Prostate gland (tissue), 2 donors: ENCODE results near the gene PELI3. TPM values are rescaled to one million over a fixed set of nuclear protein-coding genes. Genes with fewer than 3 reads are reported as not detected.
"Not testable (repeated sequence)": the region's sequence is repeated elsewhere in the genome, so short reads cannot be mapped to it uniquely, and the experiment has no call there.

Source experiments
- DNase-seq: peaks from one replicate; pipeline ENCODE4 v3.0.0-alpha.2; 2019; ENCODE audit warnings: low spot score
- H3K27ac ChIP-seq, 2 donors: fragments of 200-600 bp; sonication (generic); 2 replicates each; pipeline ENCODE4 v1.5.1; 2017 to 2019
- H3K27me3 ChIP-seq: fragments of 200-600 bp; sonication (generic); replicated peaks from 2 replicates; pipeline ENCODE4 v1.5.1; 2019; ENCODE audit not compliant: insufficient read depth
- H3K36me3 ChIP-seq, 2 donors: fragments of 200-600 bp; sonication (generic); 1 replicate in 1 of 2; 2 replicates in 1 of 2; pipeline versions ENCODE4 v1.5.1 to v1.8.1; 2017 to 2019
- H3K4me1 ChIP-seq: fragments of 200-600 bp; sonication (generic); replicated peaks from 2 replicates; pipeline ENCODE4 v1.5.1; 2019
- H3K4me3 ChIP-seq, 2 donors: fragments of 200-600 bp; sonication (generic); 2 replicates each; pipeline ENCODE4 v1.5.1; 2017 to 2019
- H3K9me3 ChIP-seq: fragments of 200-600 bp; sonication (generic); 2 replicates; pipeline ENCODE4 v1.5.1; 2017
- CTCF ChIP-seq, 4 experiments: fragments of 200-600 bp in 2 of 4; fragments of 450-650 bp in 2 of 4; sonication (generic) in 2 of 4; IDR thresholded peaks; 1 replicate in 3 of 4; 2 replicates in 1 of 4; pipeline ENCODE4 v1.5.1; 2016 to 2019; ENCODE audit warnings: antibody characterized with exemption in 4 of 4, mild to moderate bottlenecking in 2 of 4, moderate library complexity in 2 of 4
- POLR2A ChIP-seq: fragments of 450-650 bp; IDR thresholded peaks from one replicate; pipeline ENCODE4 v1.6.1; 2016; ENCODE audit warnings: antibody characterized with exemption, mild to moderate bottlenecking
- POLR2AphosphoS5 ChIP-seq: sonication (generic); formaldehyde crosslinking; IDR thresholded peaks from one replicate; pipeline ENCODE4 v1.6.1; 2017; ENCODE audit warnings: antibody characterized with exemption
- WGBS: methylation state at CpG from one replicate; pipeline ENCODE4 v1.1.5; 2018; 5-methylcytosine and 5-hydroxymethylcytosine counted together
- intact Hi-C: fragments of 100-400 bp; cut with DNase I; formaldehyde crosslinking; loops from one replicate; pipeline ENCODE4 v1.14.2; 2022
- total RNA-seq, 2 donors: library from RNA; depleted of rRNA; stranded (reverse); fragments of >200 nt; gene quantifications; one replicate each; pipeline ENCODE4 v1.1.0, GENCODE V29; 2016

The PELI3 gene
- total RNA-seq, 2 donors from 2014 or later, result 23.9 to 27.0 TPM

- WGBS, result 94% methylated on average over 2 of the region's 2 CpGs
- no peak for DNase-seq
- Histone ChIP-seq H3K27ac (no peak overlapping the region), H3K9me3 (no peaks in the 10 kb centered on the region), H3K4me3 (no peak overlapping the region), H3K36me3 (no peaks in the 10 kb centered on the region), H3K27me3 (no peaks in the 10 kb centered on the region), H3K4me1 (no peaks in the 10 kb centered on the region)
- intact Hi-C loops, result no loop called here
- TF ChIP-seq CTCF (IDR thresholded peaks at IDR 0.05) (no peak), POLR2A (no peak), POLR2AphosphoS5 (no peak)
These were observed 37.8 kb upstream of the PELI3 start for GRCh38 chr11:66428933-66429332.

- DNase-seq, result peak; percentile 52
- H3K9me3 ChIP-seq, result no peaks in the 10 kb centered on the region
- no peaks in the 10 kb centered on the region for H3K27me3 ChIP-seq
- 44% methylated on average over 9 of the region's 9 CpGs for WGBS
- H3K4me1 ChIP-seq, result no peaks in the 10 kb centered on the region
- no peak overlapping the region for H3K4me3 ChIP-seq
- H3K36me3 ChIP-seq, result no peaks in the 10 kb centered on the region
- no peak overlapping the region for H3K27ac ChIP-seq
- no peak for TF ChIP-seq POLR2A
- TF ChIP-seq POLR2AphosphoS5, result no peak
- peak; percentile 49 to 75 (median 67) for TF ChIP-seq CTCF (IDR thresholded peaks at IDR 0.05)
- intact Hi-C loops, result loop anchor here (2.0 kb wide), 1 partner anchor 21 kb away; no protein-coding TSS in a partner anchor
These were observed 36.6 kb upstream of the PELI3 start for GRCh38 chr11:66429983-66430602.

- H3K36me3 ChIP-seq, H3K4me1 ChIP-seq, H3K27ac ChIP-seq, H3K27me3 ChIP-seq, DNase-seq, H3K9me3 ChIP-seq, H3K4me3 ChIP-seq: not testable (repeated sequence)
- intact Hi-C loops, result loop anchor here (2.0 kb wide), 1 partner anchor 22 kb away; no protein-coding TSS in a partner anchor
These were observed 35.4 kb upstream of the PELI3 start for GRCh38 chr11:66431287-66431686.

GRCh38 chr11:66431871-66432329, 34.8 kb upstream of the PELI3 start:
- 86% methylated on average over 8 of the region's 8 CpGs for WGBS
- not testable (repeated sequence) for H3K9me3 ChIP-seq, H3K27me3 ChIP-seq, H3K4me1 ChIP-seq, H3K4me3 ChIP-seq, H3K36me3 ChIP-seq, DNase-seq, H3K27ac ChIP-seq
- intact Hi-C loops, result loop anchor here (2.0 kb wide), 1 partner anchor 23 kb away; no protein-coding TSS in a partner anchor

GRCh38 chr11:66432597-66432996, 34.1 kb upstream of the PELI3 start:
- TF ChIP-seq CTCF (IDR thresholded peaks at IDR 0.05), result no peak
- TF ChIP-seq POLR2AphosphoS5, result no peak
- no peak for TF ChIP-seq POLR2A
- intact Hi-C loops, result no loop called here
- Histone ChIP-seq H3K4me1 (no peaks in the 10 kb centered on the region), H3K36me3 (no peaks in the 10 kb centered on the region), H3K9me3 (no peaks in the 10 kb centered on the region), H3K4me3 (no peak overlapping the region), H3K27me3 (no peaks in the 10 kb centered on the region), H3K27ac (no peak overlapping the region)
- WGBS, result 90% methylated on average over 7 of the region's 7 CpGs
- no peak for DNase-seq

- DNase-seq, result no peak
- TF ChIP-seq POLR2A (no peak), CTCF (IDR thresholded peaks at IDR 0.05) (no peak), POLR2AphosphoS5 (no peak)
- intact Hi-C loops, result loop anchor here (2.0 kb wide), 1 partner anchor 29 kb away; no protein-coding TSS in a partner anchor
- Histone ChIP-seq H3K4me1 (no peaks in the 10 kb centered on the region), H3K27me3 (no peaks in the 10 kb centered on the region), H3K9me3 (no peaks in the 10 kb centered on the region), H3K4me3 (peak overlapping the region; percentile 78 to 81), H3K27ac (peak overlapping the region; percentile 81 to 83), H3K36me3 (no peaks in the 10 kb centered on the region)
- 4% methylated on average over 12 of the region's 12 CpGs for WGBS
These were observed 28.7 kb upstream of the PELI3 start for GRCh38 chr11:66437979-66438503.
